A549 (cell line): ENCODE measurements around the gene PPP4R3B. TPM values are rescaled to one million over a fixed set of nuclear protein-coding genes. Genes with fewer than 3 reads are reported as not detected.

Source experiments
- ATAC-seq, 2 experiments: fragments of 200-7000 bp in 1 of 2; fragments of >200 bp in 1 of 2; cut with Nextera tagmentation in 1 of 2; cut with Tn5 transposase in 1 of 2; 3 replicates each; pipeline versions ENCODE4 v1.8.0 to v1.9.1; 2018 to 2020; ENCODE audit warnings: mild to moderate bottlenecking in 1 of 2, moderate library complexity in 1 of 2
- CTCF ChIA-PET: fragments of 300-600 bp; sonication (Branson Sonifier 250); formaldehyde crosslinking; extraction: SDS; loops from one replicate; lab custom pipeline; 2021; ENCODE audit warnings: antibody characterized with exemption, inconsistent platforms; lab: Yijun Ruan, JAX
- POLR2A ChIA-PET: fragments of 350-600 bp; formaldehyde crosslinking; extraction: SDS; loops from one replicate; lab custom pipeline; 2021; ENCODE audit warnings: antibody characterized with exemption, inconsistent platforms; lab: Yijun Ruan, JAX
- DNase-seq, 2 experiments: peaks; one replicate each; pipeline versions ENCODE4 v3.0.0 to v3.0.0-alpha.2; 2011 to 2016; ENCODE audit warnings: low read depth in 1 of 2, low spot score in 1 of 2
- FAIRE-seq: peaks from 2 replicates; lab custom pipeline; 2011; peaks lifted over from hg19 to GRCh38; lab: Jason Lieb, UNC
- H3K27ac ChIP-seq, 2 experiments: fragments of >200 bp; sonication (Bioruptor Twin); formaldehyde crosslinking; 3 replicates each; pipeline ENCODE4 v1.5.1; 2016 to 2017
- H3K4me1 ChIP-seq: fragments of >200 bp; sonication (Bioruptor Twin); formaldehyde crosslinking; 3 replicates; pipeline ENCODE4 v1.6.1; 2016
- H3K4me2 ChIP-seq: fragments of >200 bp; sonication (Bioruptor Twin); formaldehyde crosslinking; 3 replicates; pipeline ENCODE4 v1.6.1; 2016
- H3K4me3 ChIP-seq: fragments of >200 bp; sonication (Bioruptor Twin); formaldehyde crosslinking; 3 replicates; pipeline ENCODE4 v1.5.1; 2016
- H3K9me3 ChIP-seq: fragments of >200 bp; sonication (Bioruptor Twin); formaldehyde crosslinking; 3 replicates; pipeline ENCODE4 v1.6.1; 2016
- CBX8 ChIP-seq: fragments of 200-600 bp; sonication (generic); IDR thresholded peaks from 2 replicates; pipeline ENCODE4 v1.6.1; 2016
- FOSB ChIP-seq: fragments of 250-450 bp; sonication (Bioruptor Pico); IDR thresholded peaks from 2 replicates; pipeline ENCODE4 v1.5.0; 2020; ENCODE audit warnings: mild to moderate bottlenecking, moderate library complexity
- GATA3 ChIP-seq: IDR thresholded peaks from 2 replicates; pipeline ENCODE4 v1.6.1; 2012; ENCODE audit warnings: borderline replicate concordance
- HOXA7 ChIP-seq: fragments of 250-450 bp; sonication (Bioruptor Pico); IDR thresholded peaks from 2 replicates; pipeline ENCODE4 v1.5.0; 2020; ENCODE audit warnings: mild to moderate bottlenecking, moderate library complexity
- KDM1A ChIP-seq: fragments of 200-600 bp; sonication (generic); IDR thresholded peaks from 2 replicates; pipeline ENCODE4 v1.6.1; 2016; ENCODE audit warnings: low read depth, mild to moderate bottlenecking
- MAZ ChIP-seq: fragments of 150-350 bp; IDR thresholded peaks from 2 replicates; pipeline ENCODE4 v1.6.1; 2014; ENCODE audit warnings: antibody characterized with exemption, low read depth, low read length, borderline replicate concordance
- NR3C1 ChIP-seq: fragments of >200 bp; sonication (Bioruptor Twin); formaldehyde crosslinking; IDR thresholded peaks from 3 replicates; pipeline ENCODE4 v1.6.1; 2017
- POLR2A ChIP-seq: IDR thresholded peaks from 2 replicates; pipeline ENCODE4 v1.6.1; 2012; ENCODE audit warnings: mild to moderate bottlenecking, low read length
- REST ChIP-seq: fragments of 200-600 bp; sonication (generic); IDR thresholded peaks from 2 replicates; pipeline ENCODE4 v1.6.1; 2016; ENCODE audit warnings: antibody characterized with exemption, mild to moderate bottlenecking, moderate library complexity
- RFX5 ChIP-seq: fragments of 450-650 bp; IDR thresholded peaks from 2 replicates; pipeline ENCODE4 v1.7.1; 2014; ENCODE audit warnings: antibody characterized with exemption, mild to moderate bottlenecking, moderate library complexity
- ZFP36 ChIP-seq: fragments of 450-650 bp; IDR thresholded peaks from 2 replicates; pipeline ENCODE4 v1.6.1; 2014; ENCODE audit warnings: borderline replicate concordance; ENCODE audit not compliant: partially characterized antibody
- ZSCAN20 ChIP-seq: fragments of 250-450 bp; sonication (Bioruptor Pico); IDR thresholded peaks from 2 replicates; pipeline ENCODE4 v1.8.0; 2022; ENCODE audit warnings: mild to moderate bottlenecking, moderate library complexity
- WGBS: methylation state at CpG from one replicate; pipeline ENCODE4 v1.1.6; 2017; ENCODE audit errors: missing lambda C conversion rate; 5-methylcytosine and 5-hydroxymethylcytosine counted together
- polyA plus RNA-seq, 4 experiments: library from polyadenylated mRNA; depleted of rRNA in 3 of 4; stranded (reverse); fragments of >200 nt; fragmentation: RNase III in 1 of 4; extraction: RNeasy Plus Mini Kit Qiagen cat#74134 plus additional on column Dnase treatment in 1 of 4; gene quantifications; 2 replicates in 3 of 4; 3 replicates in 1 of 4; pipeline ENCODE4 v1.2.3, GENCODE V29; 2011 to 2017
- TF ChIP-seq, protein P1 (sequence below): IDR thresholded peaks from 2 replicates; pipeline ENCODE4 v1.6.1; 2012; ENCODE audit warnings: low read depth, borderline replicate concordance
- TF ChIP-seq, protein P2 (sequence below): fragments of 250-450 bp; sonication (Bioruptor Pico); IDR thresholded peaks from 2 replicates; pipeline ENCODE4 v1.5.0; 2020; ENCODE audit warnings: low read depth, mild to moderate bottlenecking, moderate library complexity

Gene PPP4R3B
- polyA plus RNA-seq, 2 of the 4 experiments (the other 2 are of a cell fraction), result 34.6 to 70.9 TPM

GRCh38 chr2:55565613-55566012, 51.8 kb downstream of the PPP4R3B start:
- 96% methylated on average over 1 of the region's 1 CpG for WGBS
- FAIRE-seq (no peak), DNase-seq (no peak), ATAC-seq (no peak)
- Histone ChIP-seq H3K4me1 (no peaks in the 10 kb centered on the region), H3K4me2 (no peak overlapping the region), H3K27ac (no peak overlapping the region), H3K4me3 (no peak overlapping the region), H3K9me3 (peaks cover 12% of the 10 kb centered on the region)
- ChIA-PET POLR2A (no interaction called here), CTCF (interaction anchor here (2.4 kb wide), 1 partner anchor 9 kb away, joined by 6 read pairs; no protein-coding TSS in a partner anchor)
- TF ChIP-seq HOXA7 (CRISPR knock-in tag) (no peak), FOSB (no peak), ZSCAN20 (CRISPR knock-in tag) (no peak), CBX8 (no peak), NR3C1 (no peak), MAZ (no peak), KDM1A (no peak), RFX5 (no peak), GATA3 (no peak)
- TF ChIP-seq, protein P1, sequence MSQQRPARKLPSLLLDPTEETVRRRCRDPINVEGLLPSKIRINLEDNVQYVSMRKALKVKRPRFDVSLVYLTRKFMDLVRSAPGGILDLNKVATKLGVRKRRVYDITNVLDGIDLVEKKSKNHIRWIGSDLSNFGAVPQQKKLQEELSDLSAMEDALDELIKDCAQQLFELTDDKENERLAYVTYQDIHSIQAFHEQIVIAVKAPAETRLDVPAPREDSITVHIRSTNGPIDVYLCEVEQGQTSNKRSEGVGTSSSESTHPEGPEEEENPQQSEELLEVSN, result no peak
- TF ChIP-seq, protein P2, sequence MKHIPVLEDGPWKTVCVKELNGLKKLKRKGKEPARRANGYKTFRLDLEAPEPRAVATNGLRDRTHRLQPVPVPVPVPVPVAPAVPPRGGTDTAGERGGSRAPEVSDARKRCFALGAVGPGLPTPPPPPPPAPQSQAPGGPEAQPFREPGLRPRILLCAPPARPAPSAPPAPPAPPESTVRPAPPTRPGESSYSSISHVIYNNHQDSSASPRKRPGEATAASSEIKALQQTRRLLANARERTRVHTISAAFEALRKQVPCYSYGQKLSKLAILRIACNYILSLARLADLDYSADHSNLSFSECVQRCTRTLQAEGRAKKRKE, result no peak

- POLR2A ChIA-PET, result no interaction called here
- no peak for FAIRE-seq
- H3K4me2 ChIP-seq, result no peak overlapping the region
- CTCF ChIA-PET, result interaction anchor here (0.6 kb wide), 1 partner anchor 401 kb away, joined by 4 read pairs; no protein-coding TSS in a partner anchor
- DNase-seq, result no peak
- H3K27ac ChIP-seq, result no peak overlapping the region
- 95% methylated on average over 3 of the region's 3 CpGs for WGBS
- TF ChIP-seq ZSCAN20 (CRISPR knock-in tag) (no peak), ZFP36 (peak; percentile 88)
- TF ChIP-seq, all 56 proteins: peak for 1
- H3K4me1 ChIP-seq, result peaks cover 8% of the 10 kb centered on the region; the same call in 1 of the 3 replicates
- H3K4me3 ChIP-seq, result no peak overlapping the region
- peaks cover 12% of the 10 kb centered on the region for H3K9me3 ChIP-seq
- no peak for ATAC-seq
These were observed 56.6 kb downstream of the PPP4R3B start for GRCh38 chr2:55560855-55561254.

DNA sequence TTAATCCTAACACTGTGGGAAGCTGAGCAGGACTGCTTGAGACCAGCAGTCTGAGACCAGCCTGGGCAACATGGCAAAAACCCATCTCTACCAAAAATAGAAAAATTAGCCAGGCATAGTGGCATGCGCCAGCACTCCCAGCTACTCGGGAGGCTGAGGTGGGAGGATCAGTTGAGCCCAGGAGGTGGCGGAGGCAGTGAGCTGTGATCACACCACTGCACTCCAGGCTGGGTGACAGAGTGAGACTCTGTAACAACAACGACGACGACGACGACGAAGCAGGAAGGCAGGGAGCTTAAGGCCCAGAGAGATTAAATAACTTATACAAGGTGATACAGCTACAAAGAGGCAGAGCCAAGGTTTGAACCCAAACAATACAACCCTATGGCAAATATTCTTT, 60.6 kb downstream of the PPP4R3B start:
- 92% methylated on average over 9 of the region's 9 CpGs for WGBS
- FAIRE-seq (no peak), DNase-seq (no peak), ATAC-seq (no peak)
- ChIA-PET CTCF (interaction anchor here (0.6 to 2.2 kb wide), 5 partner anchors 9 to 64 kb away, joined by 3 to 6 read pairs (median 3); no protein-coding TSS in a partner anchor), POLR2A (interaction anchor here (0.7 kb wide), 1 partner anchor 90 kb away, joined by 4 read pairs; no protein-coding TSS in a partner anchor)
- Histone ChIP-seq H3K4me3 (no peak overlapping the region), H3K9me3 (peaks cover 10% of the 10 kb centered on the region), H3K27ac (no peak overlapping the region), H3K4me2 (no peak overlapping the region), H3K4me1 (peaks cover 8% of the 10 kb centered on the region; the same call in 1 of the 3 replicates)
- TF ChIP-seq REST, result no peak
- no peak for TF ChIP-seq POLR2A
- TF ChIP-seq, protein P1, result no peak
